Measurements from ENCODE around the gene TAB3.

DNA sequence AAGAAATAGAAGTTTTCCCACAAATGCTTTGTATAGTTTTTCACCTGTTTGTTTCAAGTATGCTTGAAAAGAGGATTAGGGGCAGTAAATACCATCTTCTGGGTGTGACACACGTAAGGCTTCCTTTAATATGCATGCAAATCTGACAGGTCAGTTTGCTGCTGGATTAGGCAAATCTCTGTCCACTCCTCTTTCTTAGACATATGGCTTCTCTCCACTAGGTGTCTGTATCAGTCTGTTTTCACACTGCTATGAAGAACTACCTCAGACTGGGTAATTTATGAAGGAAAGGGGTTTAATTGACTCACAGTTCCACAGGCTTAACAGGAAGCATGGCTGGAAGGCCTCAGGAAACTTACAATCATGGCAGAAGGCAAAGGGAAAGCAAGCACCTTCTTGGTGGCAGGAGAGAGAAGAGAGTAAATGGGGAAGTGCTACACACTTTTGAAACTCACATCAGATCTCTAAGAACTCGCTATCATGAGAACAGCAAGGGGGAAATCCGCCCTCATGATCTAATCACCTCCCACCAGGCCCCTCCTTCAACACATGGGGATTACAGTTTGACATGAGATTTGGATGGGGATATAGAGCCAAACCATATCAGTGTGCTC is 66.9 kb downstream of the TAB3 start:
- TF ChIP-seq POLR2AphosphoS5 (IDR thresholded peaks at IDR 0.05; ENCODE audit: low read depth, low read length) = no peak
- TF ChIP-seq POLR2A (IDR thresholded peaks at IDR 0.05; ENCODE audit: low read depth, low read length) = no peak
- TF ChIP-seq TAF1 (IDR thresholded peaks at IDR 0.05; ENCODE audit: low read depth, low read length) = no peak
- TF ChIP-seq PAX5 (IDR thresholded peaks at IDR 0.05; ENCODE audit: insufficient read depth, low read length, severe bottlenecking) = no peak
